GM12865 (cell line): Measurements from ENCODE around the gene SUN1.

Experiments
- DNase-seq: peaks from one replicate; pipeline ENCODE4 v3.0.0; 2010; ENCODE audit warnings: low read depth
- H3K4me3 ChIP-seq: 2 replicates; pipeline ENCODE4 v1.5.1; 2011; ENCODE audit warnings: mild to moderate bottlenecking, low read depth, low read length, control low read depth
- CTCF ChIP-seq: IDR thresholded peaks from 2 replicates; pipeline ENCODE4 v1.5.1; 2011; ENCODE audit warnings: low read length, control low read depth, low read depth, inconsistent platforms; ENCODE audit not compliant: insufficient read depth; ENCODE audit errors: missing control alignments

The SUN1 gene

GRCh38 chr7:889391-889790 is 57.1 kb downstream of the SUN1 start:
- TF ChIP-seq CTCF, result no peak
- no peak for DNase-seq
- no peak overlapping the region for H3K4me3 ChIP-seq

GRCh38 chr7:890868-891267 is 58.6 kb downstream of the SUN1 start:
- no peak overlapping the region for H3K4me3 ChIP-seq
- no peak for TF ChIP-seq CTCF
- DNase-seq, result no peak

GRCh38 chr7:891291-891690 is 59.0 kb downstream of the SUN1 start:
- no peak for TF ChIP-seq CTCF
- no peak overlapping the region for H3K4me3 ChIP-seq
- no peak for DNase-seq

- no peak overlapping the region for H3K4me3 ChIP-seq
- no peak for TF ChIP-seq CTCF
- no peak for DNase-seq
Measured at GRCh38 chr7:891805-892204, 59.5 kb downstream of the SUN1 start.

- no peak for TF ChIP-seq CTCF
- no peak for DNase-seq
- H3K4me3 ChIP-seq, result no peak overlapping the region
Measured at GRCh38 chr7:892648-893593, 60.6 kb downstream of the SUN1 start.

GRCh38 chr7:893686-894085 is 61.4 kb downstream of the SUN1 start:
- no peak for DNase-seq
- TF ChIP-seq CTCF, result no peak
- no peak overlapping the region for H3K4me3 ChIP-seq
